Colon (tissue), 2 donors: Measurements from ENCODE around the gene RALGPS1.

ENCODE experiments used
- FAIRE-seq: peaks from 2 replicates; lab custom pipeline; 2012; peaks lifted over from hg19 to GRCh38; lab: Jason Lieb, UNC
- donor health status: control.
- donor health status: control.

Gene RALGPS1

DNA sequence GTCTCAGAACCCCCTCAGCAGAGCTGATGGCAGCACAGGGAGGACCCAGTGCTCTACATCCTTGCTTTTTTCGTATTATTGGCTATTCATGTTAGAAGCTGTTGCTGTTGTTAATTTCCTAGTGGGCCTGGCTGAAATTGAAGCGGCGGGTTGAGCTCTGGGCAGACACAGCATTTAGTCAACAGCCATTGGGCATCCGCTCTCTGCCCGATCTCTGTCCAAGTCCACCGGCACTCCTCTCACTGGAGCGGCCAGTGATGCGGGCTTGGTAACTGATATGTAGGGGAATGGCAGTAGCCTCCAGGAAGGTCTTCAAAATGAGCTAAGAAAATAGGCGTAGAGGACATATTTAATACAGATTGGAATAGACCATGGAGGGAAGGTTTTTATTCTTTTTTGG is 348.7 kb downstream of the RALGPS1 start:
- FAIRE-seq = no peak

DNA sequence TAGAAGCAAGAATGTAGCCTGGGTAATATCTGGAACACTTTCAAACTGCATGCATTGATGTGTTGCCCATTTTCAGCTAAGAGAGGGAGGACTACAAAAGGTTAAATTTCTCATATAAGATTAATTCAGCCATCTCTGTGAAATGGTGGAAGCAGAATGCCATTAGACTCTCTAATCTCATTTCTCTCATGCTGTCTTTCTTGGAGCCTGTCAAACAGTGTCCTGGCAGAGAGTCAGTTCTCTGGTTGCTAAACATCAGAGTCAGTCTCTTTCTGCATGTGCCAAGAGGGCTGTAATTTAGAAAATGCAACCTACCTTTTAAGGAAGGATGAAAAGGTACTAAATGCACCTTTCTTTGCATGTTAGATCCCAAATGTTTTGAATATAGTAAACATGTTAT is 349.1 kb downstream of the RALGPS1 start:
- FAIRE-seq = no peak

DNA sequence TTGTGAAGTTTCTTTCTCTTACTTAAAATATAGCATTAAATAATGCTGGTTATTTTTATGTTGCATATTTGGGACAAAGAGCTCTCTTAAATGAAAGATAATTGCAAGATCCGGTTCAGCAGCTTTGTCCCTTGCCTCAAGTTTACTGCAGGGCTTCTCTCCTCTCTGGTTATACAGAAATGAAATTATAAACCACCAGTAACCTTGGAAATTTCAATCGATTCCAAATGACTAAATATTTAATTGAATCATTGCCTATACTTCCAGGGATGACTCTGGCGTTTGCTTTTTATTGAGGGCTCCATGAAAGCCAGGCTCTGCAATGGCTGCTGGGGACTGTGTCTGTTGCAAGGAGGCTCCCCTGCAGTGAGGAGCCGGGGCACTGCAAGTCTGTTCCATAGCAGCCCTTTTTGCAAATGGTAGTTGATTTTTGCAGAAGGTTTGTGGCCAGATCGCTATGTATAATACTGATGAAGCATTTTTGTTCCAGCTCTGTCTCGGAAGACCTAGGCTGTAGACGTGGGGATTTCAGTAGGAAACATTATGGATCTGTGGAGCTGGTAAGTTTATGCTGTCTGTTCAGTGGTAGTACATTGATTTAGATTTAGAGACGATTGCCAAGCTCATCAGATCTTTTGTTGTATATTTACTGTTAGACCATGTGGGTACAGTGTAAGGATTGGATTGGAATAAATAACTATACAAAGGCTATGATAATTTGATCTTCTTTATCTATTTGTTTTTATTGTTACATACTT is 350.1 kb downstream of the RALGPS1 start, which contains the start of gene GARNL3:
Gene GARNL3 (plus strand): TSS at position 313 of the 758 bp plus-strand sequence. CDS start 104 bp downstream, at position 417.
- no peak for FAIRE-seq

DNA sequence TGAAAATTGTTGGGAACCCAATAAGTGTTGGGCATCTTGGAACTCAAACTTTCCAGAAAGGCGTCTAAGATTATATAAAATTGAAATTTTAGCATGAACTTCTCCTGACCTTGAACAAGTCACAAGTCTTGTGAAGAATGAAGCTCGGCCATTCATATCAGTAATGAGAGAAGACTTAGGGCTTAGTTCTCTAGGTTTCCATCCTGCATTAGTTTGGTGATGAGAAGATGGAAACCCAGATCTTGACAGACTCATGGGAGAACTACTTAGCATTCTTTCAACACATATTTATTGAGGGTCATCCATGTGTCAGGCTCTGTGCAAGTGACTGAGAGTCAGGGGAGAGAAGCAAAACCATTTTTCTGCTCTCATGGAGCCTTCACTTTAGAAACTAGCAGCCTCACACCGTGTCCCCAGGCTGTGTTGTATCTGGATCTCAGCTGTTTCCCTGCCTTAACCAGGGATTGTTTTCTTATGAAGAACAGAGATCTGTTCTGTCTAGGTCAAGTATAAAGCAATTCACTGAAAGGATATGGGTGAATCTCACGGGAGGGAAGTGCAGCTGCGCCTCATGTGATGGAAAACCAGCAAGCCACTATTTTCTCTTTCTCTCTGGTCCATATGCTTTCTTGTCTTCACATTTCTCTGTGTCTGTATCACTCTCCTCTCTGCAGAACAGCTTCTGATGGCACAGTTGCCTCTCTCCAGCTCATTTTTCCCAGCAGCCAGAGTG is 353.4 kb downstream of the RALGPS1 start:
- FAIRE-seq = no peak

DNA sequence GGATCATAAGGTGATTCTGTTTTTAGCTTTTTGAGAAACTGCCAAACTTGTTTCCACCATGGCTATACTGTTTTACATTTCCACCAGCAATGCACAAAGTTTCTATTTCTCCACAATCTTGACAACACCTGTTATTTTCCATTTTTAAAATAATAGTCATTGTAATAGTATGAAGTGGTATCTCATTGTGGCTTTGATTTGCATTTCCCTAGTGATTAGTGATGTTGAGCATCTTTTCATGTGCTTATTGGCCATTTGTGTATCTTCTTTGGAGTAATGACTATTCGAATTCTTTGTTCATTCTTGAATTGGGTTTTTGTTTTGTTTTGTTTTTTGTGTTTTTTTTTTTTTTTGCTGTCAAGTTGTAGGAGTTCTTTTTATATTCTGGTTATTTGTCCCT is 354.9 kb downstream of the RALGPS1 start:
- no peak for FAIRE-seq
